Measurements from ENCODE around the gene KNDC1.
"Not testable (repeated sequence)": the region's sequence is repeated elsewhere in the genome, so short reads cannot be mapped to it uniquely, and the experiment has no call there.

KNDC1 gene

DNA sequence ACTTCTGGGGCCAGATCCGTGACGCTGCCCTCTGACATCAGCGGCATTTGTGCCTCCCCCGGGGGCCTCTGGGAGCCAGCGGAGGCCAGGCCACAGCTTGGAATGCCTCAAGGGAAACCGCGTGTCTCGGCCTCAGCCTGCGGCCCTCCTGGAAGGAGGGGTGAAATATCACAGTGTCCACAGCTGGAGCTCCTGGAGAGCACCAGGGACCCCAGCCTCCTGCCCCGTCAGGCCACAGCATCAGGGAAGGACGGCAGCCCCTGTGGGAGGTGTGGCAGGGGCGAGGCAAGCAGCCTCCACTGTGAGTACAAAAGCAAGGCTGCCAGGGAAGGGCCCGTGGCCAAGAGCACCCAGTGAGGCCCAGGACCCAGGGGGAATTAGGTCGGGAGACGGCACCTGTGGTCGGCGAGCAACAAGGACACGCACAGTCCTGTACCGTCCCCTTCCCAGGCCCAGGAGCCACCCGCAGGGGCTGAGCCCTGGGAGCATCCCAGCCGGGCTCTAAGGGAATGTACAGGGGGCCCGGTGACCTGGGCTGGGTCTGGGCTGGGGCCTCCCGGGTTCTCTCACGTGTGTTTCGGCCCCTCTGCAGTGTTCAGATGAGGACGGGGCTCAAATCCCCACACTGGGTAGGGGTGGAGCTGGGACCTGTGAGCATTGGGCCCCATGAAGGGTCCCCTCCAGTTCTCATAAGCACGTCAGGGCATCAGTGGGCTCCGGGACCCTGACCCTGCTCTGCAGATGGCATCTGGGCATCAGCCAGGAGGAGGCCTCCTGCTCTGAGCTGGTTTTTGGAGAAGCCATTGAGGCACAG is 18.7 kb upstream of the KNDC1 start:
- DNase-seq (ENCODE audit: low read depth in 2 of 2), result no peak

DNA sequence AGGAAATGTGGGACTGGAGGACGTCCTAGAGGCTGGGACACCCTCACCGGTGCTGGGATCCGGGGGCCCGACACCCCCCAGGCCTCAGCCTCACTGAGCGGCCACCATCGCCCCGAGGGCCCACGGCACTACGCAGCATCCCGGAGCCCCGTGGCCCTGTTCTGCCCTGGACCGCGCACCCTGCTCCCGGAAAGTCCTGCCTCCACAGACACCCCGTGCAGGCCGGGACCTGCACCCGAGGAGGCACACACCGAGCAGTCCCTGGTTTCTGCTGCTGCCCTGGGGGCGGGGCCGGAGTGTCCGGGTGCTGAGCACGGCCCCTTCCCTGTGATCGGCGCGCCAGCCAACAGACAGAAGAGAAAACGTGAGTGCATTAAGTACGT is 18.1 kb upstream of the KNDC1 start:
- DNase-seq (ENCODE audit: low read depth in 2 of 2), result no peak

DNA sequence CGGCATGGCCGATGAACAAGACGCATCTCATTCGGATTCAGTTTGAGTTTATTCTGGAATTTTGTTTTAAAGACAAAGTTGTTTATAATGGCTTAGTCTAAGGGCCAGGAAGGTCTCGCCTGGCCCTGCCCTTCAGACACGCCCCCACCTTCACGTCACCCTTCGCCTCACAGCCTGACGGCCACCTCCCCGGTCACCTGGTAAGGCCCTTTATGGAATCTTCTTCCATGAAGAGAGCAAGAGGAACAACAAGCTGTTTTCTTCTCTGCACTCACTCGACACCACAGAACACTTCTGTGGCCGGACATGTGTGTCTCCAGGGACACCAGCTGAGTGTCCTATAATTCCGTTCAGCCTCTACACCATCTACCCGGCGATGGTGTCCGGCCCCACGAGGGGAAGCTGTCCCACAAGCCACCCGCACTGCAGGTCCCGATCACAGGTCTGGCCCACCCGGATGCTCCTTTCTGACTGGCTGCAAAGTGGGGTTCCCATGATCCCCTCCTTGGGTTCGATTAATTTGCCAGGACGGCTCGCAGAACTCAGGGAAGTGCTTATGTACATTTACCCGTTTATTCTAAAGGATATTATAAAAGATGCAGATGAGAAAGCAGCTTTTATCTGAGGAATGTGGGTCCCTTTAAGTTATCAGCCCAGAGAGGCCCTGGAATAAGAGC is 17.4 kb upstream of the KNDC1 start:
- no peak for DNase-seq (ENCODE audit: low read depth in 2 of 2)

DNA sequence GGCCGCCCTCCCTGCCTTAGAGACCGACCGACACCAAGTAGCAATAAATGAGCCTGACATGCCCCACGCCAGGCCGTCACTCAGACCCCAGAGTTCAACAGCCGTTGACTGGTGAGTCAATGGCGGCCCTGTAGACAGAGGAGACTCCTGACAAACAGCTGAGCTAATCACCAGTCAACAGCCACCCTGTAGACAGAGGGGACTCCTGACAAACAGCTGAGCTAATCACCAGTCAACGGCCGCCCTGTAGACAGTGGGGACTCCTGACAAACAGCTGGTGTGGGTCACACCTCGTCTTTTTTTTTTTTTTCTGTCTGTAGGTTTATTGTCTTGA is 16.9 kb upstream of the KNDC1 start:
- DNase-seq (ENCODE audit: low read depth in 2 of 2), result no peak

DNA sequence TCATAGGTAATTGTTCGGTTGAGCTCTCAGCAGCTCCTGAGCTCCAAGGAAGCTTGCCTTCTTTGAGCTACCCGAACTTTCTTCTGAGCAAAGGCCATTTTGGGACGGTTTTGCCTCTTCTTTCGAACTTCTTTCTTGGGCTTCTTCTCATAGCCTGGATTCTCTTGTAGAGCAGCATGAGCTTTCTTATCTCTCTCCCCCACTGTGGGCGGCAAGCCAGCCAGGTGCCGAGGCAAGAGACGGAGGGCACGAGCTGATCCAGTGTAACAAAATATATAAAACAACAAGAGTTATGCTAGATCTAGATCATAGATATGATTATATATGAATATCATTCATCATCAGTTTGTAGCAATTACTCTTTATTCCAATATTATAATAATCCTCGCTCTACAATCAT is 16.5 kb upstream of the KNDC1 start:
- no peak for DNase-seq (ENCODE audit: low read depth in 2 of 2)

DNA sequence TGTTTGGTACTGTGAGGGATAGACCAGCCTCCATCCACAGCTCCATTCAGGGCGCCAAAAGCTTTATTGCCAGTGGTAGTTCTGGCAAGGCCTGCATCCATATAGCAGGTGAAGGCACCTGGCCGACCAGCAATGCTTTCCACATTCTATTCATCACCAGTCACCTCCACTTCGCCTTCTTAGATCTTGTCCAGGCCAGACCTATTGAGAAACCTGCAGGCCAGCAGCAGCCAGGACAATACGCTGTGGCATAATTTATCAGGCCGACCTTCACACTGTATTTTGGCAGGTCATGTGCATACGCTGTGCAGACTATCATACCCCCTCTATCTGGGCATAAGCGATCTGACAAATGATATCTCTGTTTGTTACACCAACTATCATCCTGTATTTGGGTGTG is 15.2 kb upstream of the KNDC1 start:
- DNase-seq (ENCODE audit: low read depth in 2 of 2), result no peak

DNA sequence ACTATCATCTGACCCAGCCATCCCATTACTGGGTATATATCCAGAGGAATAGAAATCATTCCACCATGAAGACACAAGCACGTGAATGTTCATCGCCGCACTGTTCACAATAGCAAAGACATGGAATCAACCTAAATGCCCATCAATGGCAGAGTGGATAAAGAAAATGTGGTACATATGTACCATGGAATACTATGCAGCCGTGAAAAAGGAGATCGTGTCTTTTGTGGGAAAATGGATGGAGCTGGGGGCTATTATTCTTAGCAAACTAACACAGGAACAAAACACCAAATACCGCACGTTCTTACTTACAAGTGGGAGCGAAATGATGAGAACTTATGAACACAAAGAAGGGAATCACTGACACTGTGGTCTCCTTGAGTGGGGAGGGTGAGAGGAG is 9.8 kb upstream of the KNDC1 start:
- DNase-seq (ENCODE audit: low read depth in 2 of 2), result no peak

DNA sequence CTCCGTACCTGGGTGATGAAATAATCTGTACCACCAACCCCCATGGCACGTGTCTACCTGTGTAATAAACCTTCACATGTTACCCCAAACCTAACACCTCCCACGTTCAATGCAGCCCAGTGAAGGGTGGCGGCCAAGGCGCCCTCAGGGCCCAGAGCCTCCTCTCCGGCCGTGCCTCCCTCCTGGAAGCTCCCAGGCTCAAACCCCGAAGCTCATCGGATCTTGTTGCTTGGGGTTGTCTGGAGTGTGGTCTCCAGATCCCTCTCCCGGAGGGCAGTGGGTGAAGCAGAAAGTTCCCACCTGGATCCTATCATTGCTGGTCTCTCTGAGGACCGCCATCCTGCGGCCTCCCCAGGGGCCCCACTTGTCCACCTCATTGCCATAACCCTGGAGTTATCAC is 9.4 kb upstream of the KNDC1 start:
- no peak for DNase-seq (ENCODE audit: low read depth in 2 of 2)

DNA sequence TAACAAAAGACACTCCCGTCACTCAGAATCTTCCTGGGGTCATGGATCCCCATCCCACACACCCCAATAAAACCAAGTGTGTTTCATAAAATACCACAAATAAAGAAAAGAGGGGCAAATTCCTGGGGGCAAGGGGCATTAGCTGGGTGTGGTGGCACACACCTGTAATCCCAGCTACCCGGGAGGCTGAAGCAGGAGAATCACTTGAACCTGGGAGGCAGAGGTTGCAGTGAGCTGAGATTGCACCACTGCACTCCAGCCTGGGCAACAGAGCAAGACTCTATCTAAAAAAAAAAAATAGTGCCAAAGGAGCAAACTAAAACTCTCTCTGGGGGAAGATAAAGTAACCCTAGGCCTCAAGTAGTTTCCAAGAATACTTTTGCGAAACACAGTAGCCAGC is 8.9 kb upstream of the KNDC1 start:
- DNase-seq (ENCODE audit: low read depth in 2 of 2), result not testable (repeated sequence)

DNA sequence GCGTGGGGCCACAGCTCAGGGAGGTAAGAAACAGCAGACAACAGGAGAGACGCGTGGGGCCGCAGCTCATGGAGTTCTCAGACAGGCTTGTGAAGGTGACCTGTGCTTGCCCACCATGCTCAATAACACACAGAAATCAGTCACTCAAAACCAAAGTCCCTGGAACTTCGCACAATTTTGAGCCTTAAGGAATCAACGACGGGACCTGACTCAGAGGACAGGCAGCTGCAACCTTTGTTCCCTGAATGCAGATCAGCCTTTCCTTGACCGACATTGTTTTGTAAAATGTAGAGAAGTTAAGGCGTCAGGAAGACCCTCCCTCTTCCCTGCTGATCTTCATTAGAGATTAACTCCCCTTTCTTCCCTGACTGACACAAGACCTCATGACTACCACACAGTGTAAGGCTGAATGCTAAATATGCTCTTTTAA is 8.5 kb upstream of the KNDC1 start:
- DNase-seq (ENCODE audit: low read depth in 2 of 2), result no peak

DNA sequence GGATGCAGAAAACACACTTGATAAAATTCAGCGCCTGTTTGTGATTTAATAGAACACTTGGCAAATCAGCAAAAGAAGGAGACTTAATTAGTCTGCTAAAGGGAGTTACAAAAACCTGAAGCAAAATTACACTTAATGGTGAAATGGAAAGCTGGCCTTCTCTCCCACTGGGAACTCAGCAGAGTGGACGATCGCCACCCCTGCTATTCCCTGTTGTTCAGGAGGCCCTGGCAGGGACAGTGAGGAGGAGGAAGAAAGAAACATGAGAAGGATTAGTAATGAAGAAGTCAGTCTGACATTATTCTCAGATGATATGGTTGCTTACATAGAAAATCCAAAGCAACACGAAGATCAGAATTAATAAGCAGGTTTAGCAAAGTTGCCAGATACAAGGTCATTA is 5.6 kb upstream of the KNDC1 start:
- DNase-seq (ENCODE audit: low read depth in 2 of 2), result no peak

DNA sequence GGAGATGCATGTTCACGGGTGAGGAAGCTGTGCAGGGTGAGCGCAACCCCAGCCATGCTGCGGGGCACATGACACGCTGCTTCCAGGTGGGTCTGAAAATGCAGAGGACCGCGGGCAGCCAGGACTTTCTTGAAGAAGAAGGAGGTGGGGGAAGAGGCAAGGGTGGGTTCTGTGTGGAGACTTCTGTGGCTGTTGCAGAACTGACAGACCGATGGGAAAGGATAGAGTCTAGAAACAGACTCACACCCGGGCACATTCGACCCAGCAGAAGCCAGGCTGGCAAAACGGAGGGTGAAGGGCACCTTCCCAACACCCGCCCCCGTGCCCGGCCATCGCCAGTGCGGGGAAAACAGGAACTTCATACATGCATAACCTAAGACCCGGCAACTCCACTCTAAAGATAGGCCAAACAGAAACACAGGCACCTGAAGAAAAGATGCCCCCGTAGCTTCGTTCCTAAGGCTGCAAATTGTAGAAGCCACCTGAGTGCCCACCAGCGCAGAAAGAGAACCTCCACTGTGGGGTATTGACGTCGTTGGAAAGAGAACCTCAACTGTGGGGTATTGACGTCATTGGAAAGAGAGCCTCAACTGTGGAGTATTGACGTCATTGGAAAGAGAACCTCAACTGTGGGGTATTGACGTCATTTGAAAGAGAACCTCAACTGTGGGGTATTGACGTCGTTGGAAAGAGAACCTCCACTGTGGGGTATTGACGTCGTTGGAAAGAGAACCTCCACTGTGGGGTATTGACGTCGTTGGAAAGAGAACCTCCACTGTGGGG is 4.8 kb upstream of the KNDC1 start:
- DNase-seq (ENCODE audit: low read depth in 2 of 2), result no peak

DNA sequence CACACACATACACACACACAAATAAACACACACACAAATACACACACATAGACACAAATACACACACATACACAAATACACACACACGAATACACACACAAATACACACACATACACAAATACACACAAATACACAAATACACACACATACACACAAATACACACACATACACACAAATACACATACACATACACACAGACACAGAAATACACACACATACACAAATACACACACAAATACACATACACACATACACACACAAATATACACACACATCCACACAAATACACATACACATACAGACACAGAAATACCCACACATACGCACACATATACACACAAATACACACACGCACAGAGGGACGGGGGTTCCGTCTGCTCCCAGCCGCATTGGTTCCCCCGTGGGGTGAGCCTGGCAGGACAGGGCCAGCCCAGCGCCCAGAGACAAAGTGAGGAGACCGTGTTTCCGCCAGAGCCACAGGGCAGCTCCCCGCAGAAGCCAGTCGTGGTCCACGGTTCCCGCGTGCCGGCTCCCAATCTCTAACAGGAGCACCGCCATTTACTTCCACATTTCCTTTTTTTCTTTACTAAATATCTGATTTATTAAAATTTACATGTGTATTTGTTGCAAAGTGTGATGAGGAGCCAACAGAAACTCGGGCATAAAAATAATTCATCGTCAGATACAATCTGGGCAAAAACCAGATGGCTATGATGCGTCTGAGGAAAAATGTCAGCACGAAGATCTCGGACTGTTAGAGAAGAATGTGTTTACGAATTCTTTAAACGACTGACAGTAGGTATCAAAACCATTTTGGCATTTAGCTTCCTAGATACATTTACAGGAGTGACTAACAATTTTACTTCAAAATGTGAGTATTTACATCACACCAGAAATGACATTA is 3.1 kb upstream of the KNDC1 start:
- DNase-seq (ENCODE audit: low read depth in 2 of 2), result no peak

DNA sequence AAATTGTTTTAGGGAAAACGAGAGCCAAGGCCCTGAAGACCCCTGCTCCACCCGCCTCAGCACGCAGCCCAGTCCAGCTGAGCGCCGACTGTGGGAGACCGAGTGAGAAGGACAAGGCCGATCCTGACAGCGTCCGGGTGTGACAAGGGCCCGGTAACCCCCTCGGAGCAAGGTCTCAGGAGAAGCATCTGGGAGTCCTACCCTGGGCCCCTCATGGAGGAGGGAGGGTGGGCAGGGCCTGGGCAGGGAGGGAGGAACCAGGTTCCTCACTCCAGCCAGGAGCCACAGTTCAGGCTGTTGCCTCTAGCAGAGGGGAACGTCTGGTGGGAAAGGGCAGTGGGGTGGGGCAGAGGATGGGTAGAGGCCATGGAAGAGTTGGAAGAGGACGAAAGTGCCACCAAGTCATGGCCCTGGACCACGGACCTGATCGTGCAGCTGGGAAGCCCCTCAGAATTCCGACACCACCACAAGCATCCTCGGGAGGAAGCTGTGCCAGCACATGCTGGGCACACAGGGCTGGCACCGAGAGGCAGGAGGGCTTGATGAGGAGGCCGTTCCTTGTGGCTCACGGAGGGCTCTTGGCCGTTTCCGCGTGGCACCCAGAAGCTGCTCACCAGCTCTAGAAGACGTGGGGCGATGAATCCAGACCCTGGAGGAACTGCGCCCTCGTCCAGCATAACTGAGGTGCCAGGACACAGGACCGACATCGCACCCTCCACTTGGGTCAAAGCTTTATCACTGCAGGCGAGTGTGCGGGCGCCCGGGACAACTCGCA is 2.2 kb upstream of the KNDC1 start:
- no peak for DNase-seq (ENCODE audit: low read depth in 2 of 2)

DNA sequence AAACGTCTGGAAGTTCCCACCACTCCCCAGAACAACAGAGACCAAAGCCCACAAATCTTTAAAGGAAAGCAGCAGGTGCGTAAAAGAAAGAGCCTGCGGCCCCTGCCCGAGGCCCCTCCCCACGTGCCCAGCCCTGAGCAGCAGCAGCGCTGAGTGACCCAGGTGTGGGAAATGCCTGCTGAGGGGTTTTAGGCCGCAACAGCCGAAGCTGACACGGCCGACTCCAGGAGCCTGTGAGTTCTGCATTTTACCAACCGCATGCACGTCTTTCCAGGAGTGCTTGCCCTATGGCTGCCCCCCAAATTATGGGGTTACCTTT is 1.6 kb upstream of the KNDC1 start:
- no peak for DNase-seq (ENCODE audit: low read depth in 2 of 2)

DNA sequence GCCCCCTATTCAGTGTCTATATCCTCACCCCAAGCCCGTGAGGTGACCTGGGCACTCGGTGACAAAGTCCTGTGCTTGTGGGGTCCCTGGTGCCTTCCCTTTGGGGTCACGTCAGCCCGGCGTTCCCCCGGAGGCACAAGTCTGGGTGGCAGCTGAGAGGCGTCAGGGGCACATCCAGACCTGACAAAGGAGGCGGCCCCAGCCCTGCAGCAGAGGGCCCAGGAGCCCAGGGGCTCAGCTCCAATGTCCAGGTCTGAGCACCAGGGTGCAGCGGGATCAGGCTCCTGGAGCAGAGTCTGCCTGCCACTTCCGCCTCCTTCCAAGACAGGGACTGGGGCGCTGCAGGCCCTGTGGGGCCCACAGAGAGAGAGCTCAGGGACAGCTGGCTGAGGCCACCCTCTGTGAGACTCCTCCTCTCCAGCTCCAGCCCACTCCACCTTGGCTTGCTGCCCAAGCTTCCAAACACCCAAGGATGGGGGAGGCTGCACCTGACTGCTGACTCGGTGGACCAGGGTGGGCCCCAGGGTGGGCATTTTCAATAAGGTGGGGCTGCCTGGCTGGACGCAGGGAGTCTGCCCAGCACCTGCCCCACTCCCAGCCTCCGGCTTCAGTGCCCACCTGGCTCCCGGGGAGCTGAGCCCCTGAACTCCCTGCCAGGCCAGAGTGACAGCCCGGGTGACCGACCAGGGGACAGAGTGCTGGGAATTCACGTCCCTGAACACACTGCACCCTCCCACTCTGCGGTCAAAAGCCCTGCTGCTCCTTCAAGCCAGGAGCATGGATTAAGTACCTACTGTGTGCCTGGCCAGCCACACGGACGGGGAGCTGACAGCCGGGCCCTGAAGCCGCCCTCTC is 1.0 kb upstream of the KNDC1 start:
- no peak for DNase-seq (ENCODE audit: low read depth in 2 of 2)

DNA sequence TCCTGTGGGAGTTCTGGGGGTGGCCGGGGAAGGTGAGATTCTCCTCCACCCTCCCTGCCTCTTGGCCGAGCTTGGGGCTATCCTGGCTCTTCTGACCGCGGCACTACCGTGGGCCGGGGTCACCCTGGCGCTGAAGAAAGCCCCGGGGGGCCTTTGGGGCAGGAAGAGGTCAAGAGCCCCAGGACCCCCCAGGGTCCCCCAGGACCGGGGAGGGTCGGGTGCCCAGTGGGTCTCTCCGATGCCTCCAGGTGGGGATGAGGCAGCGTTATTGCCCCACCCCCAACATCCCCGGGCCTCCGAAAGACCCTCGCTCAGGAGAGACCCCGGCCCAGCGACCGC is 439 bp upstream of the KNDC1 start:
- no peak for DNase-seq (ENCODE audit: low read depth in 2 of 2)

DNA sequence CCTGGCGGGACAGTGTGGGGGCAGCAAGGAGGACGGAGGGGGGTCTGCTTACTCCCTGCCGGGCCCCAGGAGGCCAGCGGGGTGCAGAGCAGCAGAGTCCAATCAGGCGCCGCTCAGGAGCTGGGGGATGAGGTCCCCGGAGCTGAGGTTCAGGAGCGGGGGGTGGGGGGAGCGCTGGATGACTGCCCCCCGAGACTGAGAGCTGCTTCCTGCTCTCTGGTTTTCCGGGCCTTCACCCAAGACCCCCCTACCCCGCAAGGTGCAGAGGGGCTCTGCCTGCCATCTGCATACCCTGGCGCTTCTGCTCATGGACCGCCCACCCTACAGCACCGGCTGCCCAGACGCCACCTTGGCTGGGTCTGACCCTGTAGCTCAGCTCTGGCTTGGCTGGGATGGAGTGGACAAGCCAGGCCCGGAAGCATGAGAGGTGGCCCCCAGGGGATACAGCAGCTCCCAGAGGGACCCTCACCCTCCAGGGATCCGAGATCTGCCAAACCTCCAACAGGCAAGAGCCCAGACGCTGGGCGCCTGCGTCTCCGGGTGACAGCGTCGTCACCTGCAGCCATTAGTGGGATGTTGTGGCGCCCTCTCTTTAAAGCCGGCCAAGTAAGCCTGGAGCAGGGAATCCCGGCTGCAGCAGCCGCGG is 930 bp downstream of the KNDC1 start:
- DNase-seq (ENCODE audit: low read depth in 2 of 2), result no peak

DNA sequence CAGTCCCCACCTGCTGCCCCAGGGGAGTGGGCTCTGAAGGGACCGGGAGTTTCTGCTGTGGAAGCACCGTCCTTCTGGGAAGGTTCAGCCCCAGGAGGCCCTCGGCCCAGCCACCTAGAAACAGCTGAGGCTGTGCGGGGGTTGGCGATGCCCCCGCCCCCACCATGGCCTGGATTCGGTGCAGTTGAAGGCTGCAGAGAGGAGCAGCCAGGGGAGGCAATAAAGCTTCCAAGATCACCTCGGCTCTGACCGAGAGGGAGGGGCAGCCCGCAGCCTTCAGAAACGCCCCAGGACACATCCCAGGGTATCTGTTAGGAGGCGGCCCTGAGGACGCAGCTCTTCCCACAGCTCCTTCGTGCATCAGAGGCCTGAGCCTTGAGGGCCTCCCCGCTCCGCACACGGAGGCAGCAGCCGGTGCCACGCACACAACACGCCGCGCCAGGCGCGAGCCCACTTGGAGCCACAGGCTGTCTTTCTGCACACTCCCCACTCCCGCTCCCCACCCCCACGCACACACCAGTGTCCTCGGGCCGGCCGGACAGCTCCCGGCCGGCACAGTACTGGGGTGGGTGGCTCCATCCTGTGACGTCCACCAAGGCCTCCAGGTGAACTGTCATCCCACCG is 1.6 kb downstream of the KNDC1 start:
- DNase-seq (ENCODE audit: low read depth in 2 of 2), result no peak

Measured in stimulated activated CD4-positive, alpha-beta T cell treated with anti-CD3 and anti-CD28 coated beads, Interleukin-1b, Interleukin-23, amount 100 ng/mL, for 4 hours (primary cell).